ENCODE data around the gene FNDC3B.

GRCh38 chr3:172065967-172066762, 26.8 kb downstream of the FNDC3B start:
- TF ChIP-seq CTCF (conservative IDR thresholded peaks at IDR 0.05; ENCODE audit: low read depth, low read length) (no peak), EZH2 (IDR thresholded peaks at IDR 0.05; ENCODE audit: low read length, unreplicated experiment) (no peak), EZH2phosphoT487 (IDR thresholded peaks at IDR 0.05; ENCODE audit: borderline replicate concordance, low read length) (no peak)
